ENCODE measurements around the gene HIF3A.
A peak's percentile ranks its signal among the peaks of the same experiment; 100 is the strongest.

Gene HIF3A

DNA sequence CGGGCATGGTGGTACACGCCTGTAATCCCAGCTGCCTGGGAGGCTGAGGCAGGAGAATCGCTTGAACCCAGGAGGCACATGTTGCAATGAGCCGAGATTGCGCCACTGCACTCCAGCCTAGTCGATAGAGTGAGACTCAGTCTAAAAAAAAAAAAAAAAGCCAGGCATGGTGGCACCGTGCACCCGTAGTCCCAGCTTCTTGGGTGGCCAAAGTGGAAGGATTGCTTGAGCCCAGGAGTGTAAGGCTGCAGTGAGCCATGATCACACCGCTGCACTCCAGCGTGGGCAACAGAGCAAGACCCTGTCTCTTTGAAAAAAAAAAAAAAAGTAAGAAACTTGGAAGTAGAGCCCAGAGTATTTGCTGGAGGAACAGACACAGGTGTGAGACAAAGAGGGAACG is 88.8 kb downstream of the HIF3A start:
- no peak for DNase-seq

DNA sequence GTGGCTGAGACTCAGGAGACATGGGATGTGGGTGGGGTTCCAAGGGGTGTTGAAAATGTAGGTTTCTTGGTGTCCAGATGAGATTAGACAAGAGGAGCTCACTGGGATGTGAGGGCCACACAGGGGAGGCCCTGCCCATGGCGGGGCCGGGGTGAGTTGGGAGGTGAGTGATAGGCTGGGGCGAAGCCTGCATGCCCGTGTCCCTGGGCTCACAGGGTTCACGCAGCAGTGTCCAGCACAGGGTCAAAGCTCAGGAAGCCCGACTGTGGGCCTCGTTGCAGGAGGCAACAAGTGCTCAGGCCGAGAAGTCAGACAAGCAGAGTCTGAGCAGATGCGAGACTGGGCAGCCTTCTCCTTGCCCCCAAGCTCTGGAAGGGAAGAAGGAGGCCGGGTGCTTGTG is 89.3 kb downstream of the HIF3A start:
- DNase-seq: no peak

DNA sequence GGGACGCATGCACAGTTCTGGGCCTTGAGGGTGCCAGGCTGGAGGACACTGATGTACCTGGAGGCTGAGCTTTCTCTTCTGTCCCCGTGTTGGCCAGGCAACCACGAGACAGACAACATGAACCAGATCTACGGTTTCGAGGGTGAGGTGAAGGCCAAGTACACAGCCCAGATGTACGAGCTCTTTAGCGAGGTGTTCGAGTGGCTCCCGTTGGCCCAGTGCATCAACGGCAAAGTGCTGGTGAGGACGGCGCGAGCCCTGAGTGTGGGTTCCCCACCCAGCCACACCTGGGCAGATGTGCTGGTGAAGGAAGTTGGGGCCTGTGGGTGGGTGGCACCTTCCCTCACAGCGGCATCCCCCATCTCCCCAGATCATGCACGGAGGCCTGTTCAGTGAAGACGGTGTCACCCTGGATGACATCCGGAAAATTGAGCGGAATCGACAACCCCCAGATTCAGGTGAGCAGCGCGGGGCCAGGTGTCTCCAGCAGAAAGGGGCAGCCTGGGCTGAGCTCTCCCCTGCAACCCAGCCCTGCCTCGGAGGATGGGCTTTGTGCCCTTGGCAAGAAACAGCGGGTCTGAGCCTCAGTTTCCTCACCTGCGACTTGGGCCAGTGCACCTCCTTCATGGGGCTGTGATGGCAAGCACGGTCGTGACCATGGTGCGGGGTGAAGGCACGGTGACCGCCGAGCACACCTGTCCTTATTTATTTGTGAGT is 90.3 kb downstream of the HIF3A start:
- no peak for DNase-seq

DNA sequence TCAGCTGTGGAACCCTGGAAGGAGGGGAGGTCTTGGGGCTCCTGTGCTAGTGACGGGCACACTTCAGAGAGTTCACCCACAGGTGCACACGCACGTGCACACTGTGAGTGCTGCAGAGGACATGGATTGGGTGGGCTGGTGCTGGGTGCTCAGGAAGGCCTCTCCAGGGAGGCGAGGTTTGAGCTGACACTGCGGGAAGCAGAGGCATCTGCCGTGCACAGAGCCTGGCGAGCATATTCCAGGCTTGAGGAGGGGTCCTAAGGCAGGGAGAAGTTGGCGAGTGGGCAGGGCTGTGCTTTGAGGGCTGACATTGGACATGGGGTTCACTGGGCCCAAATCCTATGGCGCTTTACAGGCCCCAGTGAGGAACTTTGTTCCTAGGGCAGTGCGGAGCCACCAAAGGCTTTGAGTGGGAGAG is 90.9 kb downstream of the HIF3A start:
- no peak for DNase-seq

DNA sequence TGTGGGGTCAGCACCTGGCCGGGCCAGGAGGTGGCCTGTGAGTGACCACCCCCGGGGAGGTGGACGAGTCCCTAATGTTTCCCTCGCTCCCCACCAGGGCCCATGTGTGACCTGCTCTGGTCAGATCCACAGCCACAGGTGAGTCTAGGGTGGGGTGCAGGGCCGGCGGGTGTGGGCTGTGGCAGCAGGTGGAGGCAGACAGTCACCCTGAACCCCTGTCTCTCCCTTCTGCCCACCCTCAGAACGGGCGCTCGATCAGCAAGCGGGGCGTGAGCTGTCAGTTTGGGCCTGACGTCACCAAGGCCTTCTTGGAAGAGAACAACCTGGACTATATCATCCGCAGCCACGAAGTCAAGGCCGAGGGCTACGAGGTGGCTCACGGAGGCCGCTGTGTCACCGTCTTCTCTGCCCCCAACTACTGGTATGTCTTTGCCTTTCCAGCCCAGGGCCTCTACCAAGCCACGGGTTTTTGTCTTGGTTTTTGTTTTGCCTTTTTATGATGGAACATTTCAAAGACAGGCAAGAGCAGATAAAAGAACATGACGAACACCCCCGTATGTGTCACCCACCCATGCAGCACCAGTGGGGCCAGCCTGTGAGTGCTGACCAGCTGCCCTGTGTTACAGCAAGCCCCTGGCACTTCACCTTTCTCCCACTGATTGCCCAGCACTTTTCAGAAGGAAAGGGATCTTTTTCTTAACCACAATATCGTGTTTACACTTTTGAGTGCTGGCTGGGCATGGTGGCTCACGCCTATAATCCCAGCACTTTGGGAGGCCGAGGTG is 91.7 kb downstream of the HIF3A start:
- DNase-seq: no peak

DNA sequence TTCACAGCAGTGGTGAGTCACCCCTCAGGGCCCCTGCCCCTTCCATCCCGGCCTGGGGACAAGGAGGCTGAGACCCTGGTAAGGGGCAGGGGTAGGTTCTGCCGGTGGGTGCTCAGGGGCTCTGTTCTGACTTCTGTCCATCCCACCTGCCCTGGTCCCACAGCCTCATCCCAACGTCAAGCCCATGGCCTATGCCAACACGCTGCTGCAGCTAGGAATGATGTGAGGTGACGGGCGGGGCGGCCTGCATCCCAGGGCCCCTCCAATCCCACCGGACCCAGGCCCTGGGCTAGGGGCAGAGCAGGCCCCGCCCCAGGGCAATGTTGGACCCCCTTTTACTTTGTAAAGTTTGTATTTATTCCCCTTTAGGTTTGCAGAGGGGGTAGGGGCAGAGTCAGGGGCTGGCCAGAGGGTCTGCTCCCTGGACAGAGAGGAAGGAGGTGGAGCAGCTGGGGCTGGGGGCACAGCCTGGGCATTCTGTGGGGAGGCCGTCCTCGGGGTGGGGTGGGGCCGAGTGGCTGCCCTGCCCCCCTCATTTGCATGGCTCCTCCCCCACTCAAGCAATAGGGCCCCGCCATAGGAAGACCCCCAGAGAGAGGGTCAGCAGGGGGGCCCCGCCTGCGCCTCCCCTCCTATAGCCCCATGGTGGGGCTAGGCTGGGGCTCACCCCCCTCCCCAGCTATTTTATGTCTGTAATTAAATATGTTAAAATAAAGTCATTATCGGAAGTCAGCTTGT is 93.4 kb downstream of the HIF3A start:
- no peak for DNase-seq

DNA sequence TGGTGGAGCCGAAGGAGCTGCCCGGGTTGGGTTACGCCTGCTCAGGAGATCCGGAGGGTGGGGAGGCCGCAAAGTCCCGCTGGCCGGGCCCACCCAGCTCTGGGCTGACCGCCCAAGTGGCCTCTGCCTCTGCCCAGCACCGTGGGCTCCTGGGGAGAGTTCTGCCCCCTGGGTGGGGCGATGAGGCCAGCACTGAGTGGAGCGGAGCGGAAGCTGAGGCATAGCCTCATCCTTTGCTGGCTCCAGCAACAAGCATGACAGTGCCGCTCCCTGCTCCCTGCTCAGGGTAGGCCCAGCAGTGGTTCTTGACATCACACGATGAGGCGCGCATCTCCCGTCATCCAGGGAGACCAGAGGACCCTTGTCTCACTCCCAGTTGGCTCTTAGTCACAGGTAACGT is 94.0 kb downstream of the HIF3A start:
- DNase-seq: no peak

DNA sequence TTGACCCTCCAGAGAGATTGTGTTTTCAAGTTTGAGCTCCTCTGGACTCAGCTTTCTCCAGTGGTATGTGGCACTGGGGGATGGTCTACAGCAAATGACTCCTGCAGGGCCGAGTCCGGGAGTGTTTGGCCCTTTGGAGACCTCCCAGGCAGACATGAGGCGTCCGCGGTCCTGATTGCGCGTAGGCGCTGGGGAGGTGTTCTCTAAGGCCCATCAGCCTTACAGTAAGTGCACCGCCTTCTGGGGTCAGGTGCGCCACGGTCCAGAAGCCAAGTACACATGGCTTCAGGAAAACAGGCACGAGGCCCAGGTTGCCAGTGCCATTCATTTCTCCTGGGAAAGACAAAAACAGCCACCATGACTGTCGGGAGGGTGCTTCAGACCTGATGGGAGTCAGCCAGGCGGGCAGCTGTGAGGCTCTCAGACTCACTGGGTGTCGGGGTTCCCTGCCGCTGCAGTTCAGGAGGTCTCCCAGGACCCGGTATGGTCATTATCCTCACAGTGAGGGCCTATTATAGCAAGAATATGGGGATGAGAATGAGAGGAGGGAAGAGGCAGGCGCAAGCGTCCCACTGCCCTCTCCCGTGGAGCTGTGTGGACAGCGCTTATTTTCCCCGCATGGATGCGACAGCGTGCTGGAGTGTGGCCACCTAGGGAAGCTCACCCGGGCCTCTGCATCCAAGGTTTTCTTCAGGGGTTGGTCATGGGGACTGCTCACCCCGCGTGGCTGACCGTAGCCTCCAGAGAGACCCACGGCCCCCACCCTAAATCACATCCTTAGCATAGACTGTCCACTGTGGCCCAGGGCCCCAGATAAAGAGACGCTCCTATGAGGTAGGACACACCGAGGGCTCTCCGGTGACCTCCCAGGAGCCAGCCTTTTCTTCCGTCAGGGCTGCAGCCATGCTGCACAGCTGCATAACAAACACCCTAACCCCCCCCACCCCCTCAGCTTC is 94.7 kb downstream of the HIF3A start:
- no peak for DNase-seq

DNA sequence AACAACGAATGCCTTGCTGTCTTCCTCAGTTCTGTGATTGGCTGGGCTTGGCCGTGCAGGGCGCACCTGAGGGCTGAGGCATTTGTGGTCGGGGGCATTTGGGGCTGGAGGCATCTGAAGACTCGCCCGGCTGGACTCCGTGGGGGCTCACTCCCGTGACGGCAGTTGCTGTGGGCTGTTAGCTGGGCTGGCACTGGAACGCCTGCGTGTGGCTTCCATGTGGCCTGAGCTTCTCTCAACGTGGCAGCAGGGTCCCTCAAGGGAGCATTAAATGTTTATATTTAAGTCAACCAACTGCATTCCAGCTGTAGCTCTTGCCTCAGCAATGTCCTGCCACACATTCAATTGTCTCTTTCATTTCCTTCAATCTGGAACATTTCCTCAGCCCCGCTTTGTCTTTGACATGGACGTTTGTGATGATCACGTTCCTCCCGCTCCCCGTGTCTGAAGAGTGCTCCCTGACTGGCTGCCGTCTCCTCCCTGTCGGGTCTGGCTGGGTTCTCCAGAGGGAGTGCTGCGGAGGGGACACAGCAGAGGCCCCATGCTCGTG is 95.5 kb downstream of the HIF3A start:
- peak; percentile 88 for DNase-seq

DNA sequence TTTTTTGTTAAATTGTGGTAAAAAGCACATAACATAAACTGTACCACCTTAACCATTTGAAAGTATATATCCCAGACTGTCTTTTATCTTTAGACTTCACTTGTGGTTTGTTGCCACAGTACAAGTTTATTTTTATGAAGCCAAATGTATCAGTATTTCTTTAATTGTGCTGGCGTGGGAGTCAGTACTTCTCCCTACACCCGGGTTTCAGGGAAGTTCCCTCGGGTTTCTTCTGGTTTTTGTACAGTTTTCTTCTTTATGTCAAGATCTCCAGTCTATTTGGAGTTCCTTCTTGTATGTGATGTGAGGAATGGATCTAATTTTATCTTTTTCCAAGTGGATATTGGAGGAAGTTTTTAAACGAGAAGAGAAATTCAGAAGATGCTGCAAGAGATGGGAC is 96.0 kb downstream of the HIF3A start:
- DNase-seq: no peak

Measured in fibroblast of skin of scalp (primary cell).